K562 (cell line): Measurements from ENCODE around the gene TCIRG1. TPM values are rescaled to one million over a fixed set of nuclear protein-coding genes. Genes with fewer than 3 reads are reported as not detected.
A peak's percentile ranks its signal among the peaks of the same experiment; 100 is the strongest.

Experiments
- ATAC-seq: fragments of 200-7000 bp; cut with Tn5 transposase; 3 replicates; pipeline ENCODE4 v1.9.1; 2020; ENCODE audit warnings: moderate library complexity
- BruUV-seq: library from RNA; stranded (reverse); fragments of 400-500 nt; replicated peaks from 2 replicates; lab custom pipeline; 2021; lab: Mats Ljungman, UMichigan
- CTCF ChIA-PET: fragments of 300-600 bp; formaldehyde crosslinking; extraction: SDS; loops from one replicate; lab custom pipeline; 2021; ENCODE audit warnings: low intra/inter-chr PET ratio; lab: Yijun Ruan, JAX
- POLR2A ChIA-PET: fragments of 300-600, 350-650 bp; sonication (Branson Sonifier 250); formaldehyde crosslinking; extraction: SDS; loops from one replicate; lab custom pipeline; 2021; ENCODE audit warnings: antibody characterized with exemption, inconsistent platforms; lab: Yijun Ruan, JAX
- DNase-seq, 4 experiments: peaks; one replicate each; pipeline versions ENCODE4 v3.0.0 to v3.0.0-alpha.2; 2011 to 2018; ENCODE audit warnings: low spot score in 3 of 4, mixed read lengths in 3 of 4; ENCODE audit errors: extremely low read depth in 1 of 4
- FAIRE-seq: peaks from 2 replicates; lab custom pipeline; 2011; peaks lifted over from hg19 to GRCh38; lab: Jason Lieb, UNC
- H2AFZ ChIP-seq: 2 replicates; pipeline ENCODE4 v1.6.0; 2011; ENCODE audit warnings: low read depth, low read length, control low read depth, inconsistent platforms
- H3K27ac ChIP-seq: fragments of 200-600 bp; 3 replicates; pipeline ENCODE4 v1.8.0; 2011; ENCODE audit warnings: low read depth, mild to moderate bottlenecking, control low read depth, inconsistent platforms, low read length, moderate library complexity, mixed read lengths; ENCODE audit errors: extremely low read depth
- H3K27me3 ChIP-seq, 2 experiments: fragments of 300-600 bp in 1 of 2; 2 replicates in 1 of 2; 3 replicates in 1 of 2; pipeline versions ENCODE4 v1.6.0 to v1.8.0; 2011; ENCODE audit warnings: inconsistent platforms in 2 of 2, low read length in 2 of 2, mild to moderate bottlenecking in 1 of 2, mixed read lengths in 1 of 2, moderate library complexity in 1 of 2; ENCODE audit not compliant: control insufficient read depth in 2 of 2, insufficient read depth in 2 of 2
- H3K36me3 ChIP-seq: fragments of 300-600 bp; 3 replicates; pipeline ENCODE4 v1.8.0; 2011; ENCODE audit warnings: mild to moderate bottlenecking, low read length, inconsistent platforms; ENCODE audit not compliant: control insufficient read depth, insufficient read depth
- H3K4me1 ChIP-seq, 2 experiments: fragments of 200-600 bp in 1 of 2; replicated peaks in 1 of 2; 2 replicates in 1 of 2; 3 replicates in 1 of 2; pipeline versions ENCODE4 v1.5.1 to v1.8.0; 2011; ENCODE audit warnings: inconsistent platforms in 2 of 2, low read length in 2 of 2, mild to moderate bottlenecking in 1 of 2, mixed read lengths in 1 of 2, moderate library complexity in 1 of 2; ENCODE audit not compliant: control insufficient read depth in 2 of 2, insufficient read depth in 2 of 2
- H3K4me2 ChIP-seq: 2 replicates; pipeline ENCODE4 v1.6.1; 2011; ENCODE audit warnings: low read length, control low read depth, inconsistent platforms, mixed read lengths; ENCODE audit not compliant: insufficient read depth
- H3K4me3 ChIP-seq: fragments of 200-600 bp; sonication (generic), shearing (Covaris generic); 2 replicates; pipeline ENCODE4 v1.5.1; 2016; ENCODE audit warnings: control low read depth, inconsistent platforms
- H3K79me2 ChIP-seq: fragments of 200-600 bp; 3 replicates; pipeline ENCODE4 v1.8.0; 2011; ENCODE audit warnings: low read length, inconsistent platforms; ENCODE audit not compliant: control insufficient read depth, insufficient read depth
- H3K9ac ChIP-seq, 2 experiments: 2 replicates each; pipeline versions ENCODE4 v1.6.0 to v1.6.1; 2011; ENCODE audit warnings: low read depth in 2 of 2, low read length in 2 of 2, control low read depth in 1 of 2, inconsistent platforms in 1 of 2, mild to moderate bottlenecking in 1 of 2, mixed read lengths in 1 of 2; ENCODE audit not compliant: insufficient read depth in 1 of 2
- H3K9me1 ChIP-seq: one replicate; pipeline ENCODE4 v1.6.0; 2011; ENCODE audit warnings: inconsistent platforms, mild to moderate bottlenecking, low read length, moderate library complexity; ENCODE audit not compliant: control insufficient read depth, insufficient read depth
- H3K9me3 ChIP-seq: replicated peaks from 2 replicates; pipeline ENCODE4 v1.5.1; 2011; ENCODE audit warnings: low read depth, low read length, inconsistent platforms; ENCODE audit not compliant: control insufficient read depth, insufficient read depth
- H4K20me1 ChIP-seq: replicated peaks from 2 replicates; pipeline ENCODE4 v1.6.1; 2011; ENCODE audit warnings: low read length, inconsistent platforms, mixed read lengths; ENCODE audit not compliant: control insufficient read depth, insufficient read depth
- BCOR ChIP-seq: fragments of 450-650 bp; IDR thresholded peaks from 2 replicates; pipeline ENCODE4 v1.6.1; 2016
- ETS2 ChIP-seq: IDR thresholded peaks from 2 replicates; pipeline ENCODE4 v1.6.1; 2016; ENCODE audit warnings: borderline replicate concordance, missing genetic modification characterization, mild to moderate bottlenecking, moderate library complexity, missing compliant biosample characterization; ENCODE audit not compliant: poor library complexity, severe bottlenecking
- KLF10 ChIP-seq: fragments of 250-450 bp; sonication (Bioruptor Pico); IDR thresholded peaks from 2 replicates; pipeline ENCODE4 v1.6.1; 2021; ENCODE audit warnings: matching md5 sums
- NR2C2 ChIP-seq, 2 experiments: fragments of 200-800 bp in 1 of 2; sonication (Bioruptor generic) in 1 of 2; sonication (generic) in 1 of 2; formaldehyde crosslinking in 1 of 2; IDR thresholded peaks; 2 replicates each; pipeline versions ENCODE4 v1.6.1 to v1.8.0; 2016 to 2022; ENCODE audit warnings: mild to moderate bottlenecking in 1 of 2, missing compliant biosample characterization in 1 of 2, missing genetic modification characterization in 1 of 2, missing genetic modification reagents in 1 of 2
- RCOR1 ChIP-seq, 2 experiments: IDR thresholded peaks; 2 replicates each; pipeline ENCODE4 v1.6.1; 2012; ENCODE audit warnings: low read depth in 2 of 2, low read length in 2 of 2, borderline replicate concordance in 1 of 2, improper control_type of control experiment in 1 of 2
- ZFP36 ChIP-seq: fragments of 150-350 bp; IDR thresholded peaks from 2 replicates; pipeline ENCODE4 v1.6.1; 2018; ENCODE audit warnings: low read length, low read depth; ENCODE audit not compliant: partially characterized antibody
- ZNF263 ChIP-seq: sonication (generic); formaldehyde crosslinking; IDR thresholded peaks from 2 replicates; pipeline ENCODE4 v1.8.0; 2022; ENCODE audit warnings: mild to moderate bottlenecking, missing genetic modification reagents, borderline replicate concordance
- ZNF583 ChIP-seq: fragments of 250-450 bp; sonication (Bioruptor Pico); IDR thresholded peaks from 2 replicates; pipeline ENCODE4 v1.4.0; 2020
- WGBS: fragments of 100-300 bp; shearing (Covaris generic); methylation state at CpG from one replicate; pipeline ENCODE4 v1.1.6; 2016; ENCODE audit warnings: low coverage, mixed read lengths; ENCODE audit not compliant: insufficient coverage; ENCODE audit errors: missing lambda C conversion rate; 5-methylcytosine and 5-hydroxymethylcytosine counted together
- in situ Hi-C: fragments of 300-500 bp; cut with MboI; formaldehyde crosslinking; loops from 4 replicates; pipeline ENCODE4 v1.15.0; 2018; ENCODE audit warnings: inconsistent platforms, mixed read lengths
- intact Hi-C: fragments of 100-400 bp; cut with micrococcal nuclease; formaldehyde crosslinking; loops from 2 replicates; pipeline ENCODE4 v1.14.2; 2022
- polyA plus RNA-seq, 8 experiments: library from polyadenylated mRNA; depleted of rRNA in 4 of 8; stranded (reverse) in 5 of 8; unstranded in 3 of 8; fragments of >200 nt; fragmentation: Nextera tagmentation in 2 of 8; fragmentation: Illumina TruSeq in 1 of 8; extraction: Ambion mirVana in 2 of 8; extraction: Trizol in 1 of 8; gene quantifications; 2 replicates each; pipeline versions ENCODE4 v1.2.1 to v1.2.3, GENCODE V29; 2011 to 2014; ENCODE audit warnings: inconsistent platforms in 1 of 8, missing spikeins in 1 of 8
- total RNA-seq, 7 experiments: library from RNA; depleted of rRNA in 6 of 7; stranded (reverse); fragments of >200 nt in 6 of 7; fragmentation: Illumina TruSeq in 2 of 7; extraction: Trizol in 2 of 7; gene quantifications; 2 replicates each; pipeline versions ENCODE4 v1.2.1 to v1.2.3, GENCODE V29; 2011 to 2021; ENCODE audit warnings: low replicate concordance in 1 of 7
- TF ChIP-seq, protein P1 (sequence below), 3 experiments: fragments of 200-800 bp in 1 of 3; sonication (Bioruptor generic) in 1 of 3; sonication (generic) in 1 of 3; formaldehyde crosslinking in 1 of 3; IDR thresholded peaks; 2 replicates each; pipeline versions ENCODE4 v1.6.1 to v1.8.0; 2016 to 2022; ENCODE audit warnings: mild to moderate bottlenecking in 2 of 3, missing compliant biosample characterization in 2 of 3, missing genetic modification characterization in 2 of 3, missing genetic modification reagents in 1 of 3
- TF ChIP-seq, protein P2 (sequence below): fragments of 450-650 bp; formaldehyde crosslinking; IDR thresholded peaks from 2 replicates; pipeline ENCODE4 v1.4.0; 2022; ENCODE audit warnings: missing genetic modification characterization
- TF ChIP-seq, protein P3 (sequence below): sonication (generic); formaldehyde crosslinking; IDR thresholded peaks from 2 replicates; pipeline ENCODE4 v1.8.0; 2022; ENCODE audit warnings: missing genetic modification reagents, mild to moderate bottlenecking, moderate library complexity, borderline replicate concordance
- TF ChIP-seq, protein P4 (sequence below): fragments of 250-450 bp; sonication (Bioruptor Pico); IDR thresholded peaks from 2 replicates; pipeline ENCODE4 v1.8.0; 2021; ENCODE audit warnings: mild to moderate bottlenecking, moderate library complexity

TCIRG1 gene
- total and polyA plus RNA-seq, 9 of the 15 experiments (the other 6 are each of a cell fraction or from before 2014, with no cell fraction given) = 0.49 to 143 (median 24.4) TPM

DNA sequence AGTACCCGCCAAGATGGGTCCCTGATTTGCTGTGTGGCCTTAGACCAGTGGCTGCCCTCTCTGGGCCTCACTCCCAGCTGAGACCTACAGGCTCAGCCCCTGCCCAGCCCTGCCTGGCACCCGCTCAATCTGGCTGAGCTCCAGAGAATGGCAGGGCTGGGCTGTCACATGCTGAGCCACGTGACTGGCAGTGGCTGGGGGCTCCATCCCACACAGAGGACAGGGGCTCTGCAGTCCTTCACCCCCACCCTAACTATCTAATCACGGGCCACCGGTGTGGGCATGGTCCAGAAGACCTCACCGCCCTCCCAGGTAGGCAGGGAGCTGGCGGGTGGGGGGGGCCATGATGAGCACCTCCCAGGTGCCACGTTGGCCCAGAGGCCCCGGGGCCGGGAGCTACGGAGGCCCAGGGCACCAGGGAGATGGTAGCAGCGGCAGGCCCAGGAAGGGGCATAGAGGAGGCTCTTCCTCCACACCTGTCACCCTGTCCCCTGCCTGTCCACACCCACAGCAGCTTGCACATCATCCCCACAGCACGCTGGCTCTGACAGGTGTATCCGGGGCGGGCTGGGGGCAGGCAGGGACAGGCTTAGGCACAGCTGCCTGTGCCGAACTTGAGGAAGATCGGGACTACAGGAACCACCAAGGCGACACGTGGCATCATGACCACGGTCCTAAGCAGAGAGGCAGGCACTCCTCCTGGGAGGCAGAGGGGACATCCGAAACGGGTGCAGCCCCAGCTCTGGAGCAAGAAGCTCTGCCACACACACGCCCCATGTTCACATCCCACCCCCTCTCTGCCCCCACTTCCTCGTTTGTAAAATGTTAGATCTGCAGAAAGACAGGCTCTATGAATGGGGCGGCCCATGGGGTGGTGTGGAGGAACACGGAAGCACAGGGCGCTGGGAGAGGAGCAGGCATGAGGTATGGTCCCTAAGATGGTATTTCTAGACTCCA, 30.2 kb upstream of the TCIRG1 start:
- Histone ChIP-seq H3K27ac (peak overlapping the region; percentile 49; the same call in 1 of the 3 replicates), H3K4me3 (no peak overlapping the region), H2AFZ (peak overlapping the region; percentile 96; the same call in 1 of the 2 replicates), H3K9me1 (no peaks in the 10 kb centered on the region), H3K9me3 (no peaks in the 10 kb centered on the region), H3K79me2 (no peaks in the 10 kb centered on the region), H3K9ac (peak overlapping the region in 1 of 2 experiments; percentile 17; a peak in 1 of 4 replicates), H3K27me3 (no peaks in the 10 kb centered on the region), H4K20me1 (no peaks in the 10 kb centered on the region), H3K4me2 (peak overlapping the region; percentile 71), H3K4me1 (peaks cover 31 to 63% of the 10 kb centered on the region in 2 experiments), H3K36me3 (no peaks in the 10 kb centered on the region)
- TF ChIP-seq, protein P1, sequence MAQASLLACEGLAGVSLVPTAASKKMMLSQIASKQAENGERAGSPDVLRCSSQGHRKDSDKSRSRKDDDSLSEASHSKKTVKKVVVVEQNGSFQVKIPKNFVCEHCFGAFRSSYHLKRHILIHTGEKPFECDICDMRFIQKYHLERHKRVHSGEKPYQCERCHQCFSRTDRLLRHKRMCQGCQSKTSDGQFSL (CRISPR knock-in tag; IDR thresholded peaks at IDR 0.05) = peak; percentile 68; the same call in 1 of the 2 replicates
- TF ChIP-seq, protein P1 (tag; IDR thresholded peaks at IDR 0.05) = no peak
- TF ChIP-seq, protein P2, sequence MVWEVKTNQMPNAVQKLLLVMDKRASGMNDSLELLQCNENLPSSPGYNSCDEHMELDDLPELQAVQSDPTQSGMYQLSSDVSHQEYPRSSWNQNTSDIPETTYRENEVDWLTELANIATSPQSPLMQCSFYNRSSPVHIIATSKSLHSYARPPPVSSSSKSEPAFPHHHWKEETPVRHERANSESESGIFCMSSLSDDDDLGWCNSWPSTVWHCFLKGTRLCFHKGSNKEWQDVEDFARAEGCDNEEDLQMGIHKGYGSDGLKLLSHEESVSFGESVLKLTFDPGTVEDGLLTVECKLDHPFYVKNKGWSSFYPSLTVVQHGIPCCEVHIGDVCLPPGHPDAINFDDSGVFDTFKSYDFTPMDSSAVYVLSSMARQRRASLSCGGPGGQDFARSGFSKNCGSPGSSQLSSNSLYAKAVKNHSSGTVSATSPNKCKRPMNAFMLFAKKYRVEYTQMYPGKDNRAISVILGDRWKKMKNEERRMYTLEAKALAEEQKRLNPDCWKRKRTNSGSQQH (CRISPR knock-in tag) = no peak
- TF ChIP-seq RCOR1 (IDR thresholded peaks at IDR 0.05; ENCODE audit: borderline replicate concordance in 1 of 2, low read depth in 2 of 2, low read length in 2 of 2) (0 out of 4 replicates have a peak, but pooled peaks of 1 of the 2 experiments have one; percentile 18), ZFP36 (peak; percentile 69), ETS2 (tag) (no peak), ZNF263 (CRISPR knock-in tag) (no peak), NR2C2 (CRISPR knock-in tag; IDR thresholded peaks at IDR 0.05) (0 out of 2 replicates have a peak, but pooled peaks have one; percentile 3), NR2C2 (tag; IDR thresholded peaks at IDR 0.05) (no peak), ZNF583 (no peak), KLF10 (CRISPR knock-in tag) (0 out of 2 replicates have a peak, but pooled peaks have one; percentile 12), BCOR (peak; percentile 70)
- TF ChIP-seq, protein P3, sequence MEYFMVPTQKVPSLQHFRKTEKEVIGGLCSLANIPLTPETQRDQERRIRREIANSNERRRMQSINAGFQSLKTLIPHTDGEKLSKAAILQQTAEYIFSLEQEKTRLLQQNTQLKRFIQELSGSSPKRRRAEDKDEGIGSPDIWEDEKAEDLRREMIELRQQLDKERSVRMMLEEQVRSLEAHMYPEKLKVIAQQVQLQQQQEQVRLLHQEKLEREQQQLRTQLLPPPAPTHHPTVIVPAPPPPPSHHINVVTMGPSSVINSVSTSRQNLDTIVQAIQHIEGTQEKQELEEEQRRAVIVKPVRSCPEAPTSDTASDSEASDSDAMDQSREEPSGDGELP (CRISPR knock-in tag) = 0 out of 2 replicates have a peak, but pooled peaks have one; percentile 31
- TF ChIP-seq, protein P4, sequence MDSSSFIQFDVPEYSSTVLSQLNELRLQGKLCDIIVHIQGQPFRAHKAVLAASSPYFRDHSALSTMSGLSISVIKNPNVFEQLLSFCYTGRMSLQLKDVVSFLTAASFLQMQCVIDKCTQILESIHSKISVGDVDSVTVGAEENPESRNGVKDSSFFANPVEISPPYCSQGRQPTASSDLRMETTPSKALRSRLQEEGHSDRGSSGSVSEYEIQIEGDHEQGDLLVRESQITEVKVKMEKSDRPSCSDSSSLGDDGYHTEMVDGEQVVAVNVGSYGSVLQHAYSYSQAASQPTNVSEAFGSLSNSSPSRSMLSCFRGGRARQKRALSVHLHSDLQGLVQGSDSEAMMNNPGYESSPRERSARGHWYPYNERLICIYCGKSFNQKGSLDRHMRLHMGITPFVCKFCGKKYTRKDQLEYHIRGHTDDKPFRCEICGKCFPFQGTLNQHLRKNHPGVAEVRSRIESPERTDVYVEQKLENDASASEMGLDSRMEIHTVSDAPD (CRISPR knock-in tag) = no peak
- intact Hi-C loops = loop anchor here (1.0 to 5.0 kb wide), 2 partner anchors 198 to 289 kb away; no protein-coding TSS in a partner anchor
- no peak for DNase-seq
- in situ Hi-C loops = no loop called here
- FAIRE-seq = no peak
- ChIA-PET CTCF (interaction anchor here (1.5 to 1.6 kb wide), 2 partner anchors 12 to 289 kb away, joined by 3 to 5 read pairs; no protein-coding TSS in a partner anchor), POLR2A (interaction anchor here (0.6 to 1.3 kb wide), 4 partner anchors 10 to 225 kb away, joined by 3 to 6 read pairs (median 3); no protein-coding TSS in a partner anchor)
- no peak for ATAC-seq
- no TSS peak for BruUV-seq
- 74% methylated on average over 18 of the region's 27 CpGs for WGBS
